ENCODE results near the gene RYR1. TPM values are rescaled to one million over a fixed set of nuclear protein-coding genes. Genes with fewer than 3 reads are reported as not detected.
"Not testable (repeated sequence)": the region's sequence is repeated elsewhere in the genome, so short reads cannot be mapped to it uniquely, and the experiment has no call there.

Gene RYR1
- total and polyA plus RNA-seq, 2 donors from 2014 or later: 0.69 to 2.8 TPM

DNA sequence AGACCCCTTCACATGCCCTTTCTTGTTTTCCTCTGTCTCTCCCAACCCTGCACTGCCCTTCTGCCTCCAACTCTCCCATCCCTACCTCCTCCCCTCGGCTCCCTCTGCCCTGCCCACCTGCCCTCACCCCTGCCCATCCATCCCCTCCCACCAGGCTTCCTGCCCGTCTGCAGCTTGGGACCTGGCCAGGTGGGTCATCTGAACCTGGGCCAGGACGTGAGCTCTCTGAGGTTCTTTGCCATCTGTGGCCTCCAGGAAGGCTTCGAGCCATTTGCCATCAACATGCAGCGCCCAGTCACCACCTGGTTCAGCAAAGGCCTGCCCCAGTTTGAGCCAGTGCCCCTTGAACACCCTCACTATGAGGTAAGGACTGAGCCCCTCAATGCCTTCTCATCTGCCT is 35.7 kb downstream of the RYR1 start:
- TF ChIP-seq, protein P1, sequence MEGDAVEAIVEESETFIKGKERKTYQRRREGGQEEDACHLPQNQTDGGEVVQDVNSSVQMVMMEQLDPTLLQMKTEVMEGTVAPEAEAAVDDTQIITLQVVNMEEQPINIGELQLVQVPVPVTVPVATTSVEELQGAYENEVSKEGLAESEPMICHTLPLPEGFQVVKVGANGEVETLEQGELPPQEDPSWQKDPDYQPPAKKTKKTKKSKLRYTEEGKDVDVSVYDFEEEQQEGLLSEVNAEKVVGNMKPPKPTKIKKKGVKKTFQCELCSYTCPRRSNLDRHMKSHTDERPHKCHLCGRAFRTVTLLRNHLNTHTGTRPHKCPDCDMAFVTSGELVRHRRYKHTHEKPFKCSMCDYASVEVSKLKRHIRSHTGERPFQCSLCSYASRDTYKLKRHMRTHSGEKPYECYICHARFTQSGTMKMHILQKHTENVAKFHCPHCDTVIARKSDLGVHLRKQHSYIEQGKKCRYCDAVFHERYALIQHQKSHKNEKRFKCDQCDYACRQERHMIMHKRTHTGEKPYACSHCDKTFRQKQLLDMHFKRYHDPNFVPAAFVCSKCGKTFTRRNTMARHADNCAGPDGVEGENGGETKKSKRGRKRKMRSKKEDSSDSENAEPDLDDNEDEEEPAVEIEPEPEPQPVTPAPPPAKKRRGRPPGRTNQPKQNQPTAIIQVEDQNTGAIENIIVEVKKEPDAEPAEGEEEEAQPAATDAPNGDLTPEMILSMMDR (IDR thresholded peaks at IDR 0.05; ENCODE audit: borderline replicate concordance, extremely low read depth, insufficient read depth): no peak
- no peaks in the 10 kb centered on the region for H3K9me3 ChIP-seq (ENCODE audit: control insufficient read depth in 2 of 3, insufficient read depth in 1 of 3, low read length in 3 of 3)
- H3K27me3 ChIP-seq (ENCODE audit: control insufficient read depth, insufficient read depth, low read length): no peaks in the 10 kb centered on the region
- intact Hi-C loops (cut with DNase I): no loop called here
- no peaks in the 10 kb centered on the region for H3K4me1 ChIP-seq (ENCODE audit: control insufficient read depth in 2 of 3, insufficient read depth in 2 of 3, low read depth in 1 of 3, low read length in 3 of 3)
- no peak for DNase-seq
- no peaks in the 10 kb centered on the region for H3K36me3 ChIP-seq (ENCODE audit: control insufficient read depth in 2 of 3, insufficient read depth in 3 of 3, low read length in 3 of 3)
- no peak for FAIRE-seq
- H3K4me3 ChIP-seq (ENCODE audit: low read length in 3 of 3): no peak overlapping the region
- H3K9ac ChIP-seq (ENCODE audit: low read length in 3 of 3): no peak overlapping the region
- H3K27ac ChIP-seq (ENCODE audit: low read depth in 2 of 2, low read length in 2 of 2): no peak overlapping the region

DNA sequence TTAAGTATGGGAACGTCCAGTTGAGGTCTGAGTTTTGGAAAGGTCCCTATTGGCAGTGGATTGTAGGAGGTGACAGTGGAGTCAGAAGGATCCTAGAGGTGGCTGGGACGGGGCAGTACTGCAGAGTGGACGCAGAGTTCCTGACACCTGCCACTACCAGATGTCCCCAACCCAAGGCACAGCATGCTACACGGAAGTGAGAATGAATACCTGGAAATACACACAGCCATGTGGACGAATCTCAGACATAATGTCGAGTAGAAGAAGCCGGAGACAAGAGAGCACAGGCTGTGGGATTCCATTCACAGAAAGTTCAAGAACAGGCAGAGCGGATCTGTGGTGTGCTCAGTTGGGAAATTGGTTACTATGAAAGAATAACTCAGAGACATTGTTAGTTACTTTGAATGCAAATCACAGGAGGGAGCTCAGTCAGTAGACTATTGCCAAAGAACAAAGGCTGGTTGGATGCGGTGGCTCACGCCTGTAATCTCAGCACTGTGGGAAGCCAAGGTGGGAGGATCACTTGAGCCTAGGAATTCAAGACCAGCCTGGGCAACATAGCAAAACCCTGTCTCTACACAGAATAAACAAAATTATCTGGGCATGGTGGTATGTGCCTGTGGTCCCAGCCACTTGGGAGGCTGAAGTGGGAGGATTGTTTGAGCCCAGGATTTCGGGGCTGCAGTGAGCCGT is 37.4 kb downstream of the RYR1 start:
- Histone ChIP-seq H3K9ac (ENCODE audit: low read length in 3 of 3) (no peak overlapping the region), H3K27ac (ENCODE audit: low read depth in 2 of 2, low read length in 2 of 2) (no peak overlapping the region), H3K36me3 (ENCODE audit: control insufficient read depth in 2 of 3, insufficient read depth in 3 of 3, low read length in 3 of 3) (no peaks in the 10 kb centered on the region), H3K9me3 (ENCODE audit: control insufficient read depth in 2 of 3, insufficient read depth in 1 of 3, low read length in 3 of 3) (no peaks in the 10 kb centered on the region), H3K4me3 (ENCODE audit: low read length in 3 of 3) (no peak overlapping the region), H3K27me3 (ENCODE audit: control insufficient read depth, insufficient read depth, low read length) (no peaks in the 10 kb centered on the region), H3K4me1 (ENCODE audit: control insufficient read depth in 2 of 3, insufficient read depth in 2 of 3, low read depth in 1 of 3, low read length in 3 of 3) (no peaks in the 10 kb centered on the region)
- intact Hi-C loops (cut with DNase I): no loop called here
- no peak for FAIRE-seq
- TF ChIP-seq, protein P1 (IDR thresholded peaks at IDR 0.05; ENCODE audit: borderline replicate concordance, extremely low read depth, insufficient read depth): no peak
- no peak for DNase-seq

DNA sequence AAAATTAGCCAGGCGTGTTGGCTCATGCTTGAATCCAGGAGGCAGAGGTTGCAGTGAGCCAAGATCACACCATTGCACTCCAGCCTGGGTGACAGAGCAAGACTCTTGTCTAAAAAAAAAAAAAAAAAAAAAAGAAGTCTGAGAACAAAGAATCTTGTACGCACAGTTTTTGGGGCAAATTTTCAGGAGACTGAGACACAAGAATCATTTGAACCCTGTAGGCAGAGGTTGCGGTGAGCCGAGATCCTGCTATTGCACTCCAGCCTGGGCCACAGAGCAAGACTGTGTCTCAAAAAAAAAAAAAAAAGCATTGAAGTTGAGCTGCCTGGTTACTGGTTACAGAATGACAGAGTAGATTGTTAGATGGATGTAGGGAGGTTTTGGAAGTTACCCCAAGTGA is 39.2 kb downstream of the RYR1 start:
- intact Hi-C loops (cut with DNase I); H3K4me3 ChIP-seq (ENCODE audit: low read length in 3 of 3); H3K9me3 ChIP-seq (ENCODE audit: control insufficient read depth in 2 of 3, insufficient read depth in 1 of 3, low read length in 3 of 3); H3K27ac ChIP-seq (ENCODE audit: low read depth in 2 of 2, low read length in 2 of 2); H3K27me3 ChIP-seq (ENCODE audit: control insufficient read depth, insufficient read depth, low read length); DNase-seq; FAIRE-seq; H3K36me3 ChIP-seq (ENCODE audit: control insufficient read depth in 2 of 3, insufficient read depth in 3 of 3, low read length in 3 of 3); H3K9ac ChIP-seq (ENCODE audit: low read length in 3 of 3); H3K4me1 ChIP-seq (ENCODE audit: control insufficient read depth in 2 of 3, insufficient read depth in 2 of 3, low read depth in 1 of 3, low read length in 3 of 3): not testable (repeated sequence)

DNA sequence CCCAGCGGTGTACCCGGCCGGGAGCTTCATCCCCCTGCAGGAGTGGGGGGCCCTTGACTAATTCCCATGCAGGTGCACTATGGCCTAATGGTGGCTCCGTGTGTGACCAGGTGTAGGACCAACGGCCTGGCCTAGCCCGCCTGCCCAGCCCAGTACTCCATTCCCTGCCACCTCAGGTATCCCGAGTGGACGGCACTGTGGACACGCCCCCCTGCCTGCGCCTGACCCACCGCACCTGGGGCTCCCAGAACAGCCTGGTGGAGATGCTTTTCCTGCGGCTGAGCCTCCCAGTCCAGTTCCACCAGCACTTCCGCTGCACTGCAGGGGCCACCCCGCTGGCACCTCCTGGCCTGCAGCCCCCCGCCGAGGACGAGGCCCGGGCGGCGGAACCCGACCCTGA is 39.7 kb downstream of the RYR1 start:
- Histone ChIP-seq H3K9ac (ENCODE audit: low read length in 3 of 3) (no peak overlapping the region), H3K4me3 (ENCODE audit: low read length in 3 of 3) (no peak overlapping the region), H3K9me3 (ENCODE audit: control insufficient read depth in 2 of 3, insufficient read depth in 1 of 3, low read length in 3 of 3) (no peaks in the 10 kb centered on the region), H3K36me3 (ENCODE audit: control insufficient read depth in 2 of 3, insufficient read depth in 3 of 3, low read length in 3 of 3) (no peaks in the 10 kb centered on the region), H3K27ac (ENCODE audit: low read depth in 2 of 2, low read length in 2 of 2) (no peak overlapping the region), H3K27me3 (ENCODE audit: control insufficient read depth, insufficient read depth, low read length) (no peaks in the 10 kb centered on the region), H3K4me1 (ENCODE audit: control insufficient read depth in 2 of 3, insufficient read depth in 2 of 3, low read depth in 1 of 3, low read length in 3 of 3) (no peaks in the 10 kb centered on the region)
- intact Hi-C loops (cut with DNase I): no loop called here
- DNase-seq: no peak
- TF ChIP-seq, protein P1 (IDR thresholded peaks at IDR 0.05; ENCODE audit: borderline replicate concordance, extremely low read depth, insufficient read depth): no peak
- FAIRE-seq: no peak
